NCI-H2196 treated with DMSO at 0.1 percent for 48 hours (cell line): ENCODE results near the gene CCNB1.
"Not testable (repeated sequence)": the region's sequence is repeated elsewhere in the genome, so short reads cannot be mapped to it uniquely, and the experiment has no call there.

ENCODE experiments used
- DNase-seq: peaks from one replicate; lab custom pipeline; 2025; ENCODE audit not compliant: unreplicated experiment; lab: John Stamatoyannopoulos, UW

Gene CCNB1

GRCh38 chr5:69181659-69182293, 14.8 kb downstream of the CCNB1 start:
- not testable (repeated sequence) for DNase-seq

GRCh38 chr5:69184621-69185020, 17.7 kb downstream of the CCNB1 start:
- DNase-seq, result no peak

GRCh38 chr5:69187342-69187741, 20.4 kb downstream of the CCNB1 start:
- no peak for DNase-seq

- DNase-seq, result no peak
These were observed 21.8 kb downstream of the CCNB1 start for GRCh38 chr5:69188811-69189161.

GRCh38 chr5:69189162-69190086, 22.5 kb downstream of the CCNB1 start, which contains the start of gene CENPH:
Gene CENPH, plus strand, starts transcription at chr5:69189583. Its CDS starts 52 bp downstream, at chr5:69189635.
- DNase-seq, result peak; percentile 48

GRCh38 chr5:69202497-69202896, 35.5 kb downstream of the CCNB1 start:
- DNase-seq, result no peak

GRCh38 chr5:69206528-69207190, 39.7 kb downstream of the CCNB1 start:
- DNase-seq, result no peak

GRCh38 chr5:69209602-69210001, 42.7 kb downstream of the CCNB1 start:
- DNase-seq, result no peak

GRCh38 chr5:69211200-69211599, 44.2 kb downstream of the CCNB1 start:
- DNase-seq, result no peak

GRCh38 chr5:69212022-69212421, 45.1 kb downstream of the CCNB1 start:
- no peak for DNase-seq

- no peak for DNase-seq
These were observed 46.7 kb downstream of the CCNB1 start for GRCh38 chr5:69213513-69214215.

- no peak for DNase-seq
These were observed 50.2 kb downstream of the CCNB1 start for GRCh38 chr5:69217151-69217511.

- peak; percentile 54 for DNase-seq
These were observed 50.9 kb downstream of the CCNB1 start for GRCh38 chr5:69217548-69218526.

GRCh38 chr5:69219939-69220338, 53.0 kb downstream of the CCNB1 start:
- no peak for DNase-seq

- DNase-seq, result not testable (repeated sequence)
These were observed 53.4 kb downstream of the CCNB1 start for GRCh38 chr5:69220371-69220770.

GRCh38 chr5:69220833-69221232, 53.9 kb downstream of the CCNB1 start:
- not testable (repeated sequence) for DNase-seq

- no peak for DNase-seq
These were observed 57.6 kb downstream of the CCNB1 start for GRCh38 chr5:69224520-69224919.

- DNase-seq, result no peak
These were observed 58.9 kb downstream of the CCNB1 start for GRCh38 chr5:69225860-69226259.
